ENCODE results near the gene CIART.

The CIART gene

DNA sequence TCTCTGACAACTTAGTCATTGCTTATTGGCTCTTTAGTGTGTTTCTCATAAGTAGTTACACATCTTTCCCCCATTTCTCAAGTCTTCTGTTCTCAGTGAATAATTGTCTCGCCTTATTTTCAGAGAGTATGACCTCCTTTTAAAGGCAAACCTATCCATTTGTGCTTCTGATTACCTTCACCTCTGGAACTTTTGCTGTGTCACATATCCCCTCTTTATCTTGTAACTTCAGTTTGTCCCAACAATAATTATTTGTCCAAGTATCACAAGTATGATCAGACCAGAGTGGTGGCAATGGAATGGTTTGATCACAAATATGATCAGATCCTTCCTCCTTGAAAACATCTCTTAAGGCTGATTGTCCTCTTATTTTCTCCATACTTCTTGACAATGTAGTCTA, 6.0 kb downstream of the CIART start:
- TF ChIP-seq, protein P1, sequence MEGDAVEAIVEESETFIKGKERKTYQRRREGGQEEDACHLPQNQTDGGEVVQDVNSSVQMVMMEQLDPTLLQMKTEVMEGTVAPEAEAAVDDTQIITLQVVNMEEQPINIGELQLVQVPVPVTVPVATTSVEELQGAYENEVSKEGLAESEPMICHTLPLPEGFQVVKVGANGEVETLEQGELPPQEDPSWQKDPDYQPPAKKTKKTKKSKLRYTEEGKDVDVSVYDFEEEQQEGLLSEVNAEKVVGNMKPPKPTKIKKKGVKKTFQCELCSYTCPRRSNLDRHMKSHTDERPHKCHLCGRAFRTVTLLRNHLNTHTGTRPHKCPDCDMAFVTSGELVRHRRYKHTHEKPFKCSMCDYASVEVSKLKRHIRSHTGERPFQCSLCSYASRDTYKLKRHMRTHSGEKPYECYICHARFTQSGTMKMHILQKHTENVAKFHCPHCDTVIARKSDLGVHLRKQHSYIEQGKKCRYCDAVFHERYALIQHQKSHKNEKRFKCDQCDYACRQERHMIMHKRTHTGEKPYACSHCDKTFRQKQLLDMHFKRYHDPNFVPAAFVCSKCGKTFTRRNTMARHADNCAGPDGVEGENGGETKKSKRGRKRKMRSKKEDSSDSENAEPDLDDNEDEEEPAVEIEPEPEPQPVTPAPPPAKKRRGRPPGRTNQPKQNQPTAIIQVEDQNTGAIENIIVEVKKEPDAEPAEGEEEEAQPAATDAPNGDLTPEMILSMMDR (conservative IDR thresholded peaks at IDR 0.05; ENCODE audit: low read depth): no peak
- CTCF ChIA-PET: no interaction called here
- DNase-seq (ENCODE audit: low spot score): no peak
- H3K27ac ChIP-seq: no peak overlapping the region
- POLR2A ChIA-PET (ENCODE audit: low non-redundant PET): no interaction called here

DNA sequence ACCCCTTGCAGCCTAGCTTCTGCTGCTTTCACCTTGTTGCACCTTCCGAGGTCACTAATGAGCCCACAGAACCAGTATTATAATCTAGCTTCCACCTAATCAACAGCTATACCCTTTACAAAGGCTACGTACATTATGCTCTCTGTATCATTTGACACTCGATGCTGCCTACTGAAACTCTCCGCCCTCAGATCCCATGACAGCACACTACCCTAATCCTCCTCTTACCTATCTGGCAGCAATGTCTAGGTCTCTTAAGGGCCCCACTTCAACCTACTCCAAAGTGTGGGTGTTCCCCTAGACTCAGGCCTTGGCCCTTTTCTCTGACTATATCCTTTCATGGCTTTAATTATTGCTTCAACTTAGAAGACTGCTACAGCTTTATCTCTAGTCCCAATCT, 6.5 kb downstream of the CIART start:
- H3K27ac ChIP-seq: no peak overlapping the region
- TF ChIP-seq, protein P1 (conservative IDR thresholded peaks at IDR 0.05; ENCODE audit: low read depth): no peak
- POLR2A ChIA-PET (ENCODE audit: low non-redundant PET): no interaction called here

GRCh38 chr1:150293433-150294253, 11.3 kb downstream of the CIART start, which contains the start of gene MRPS21:
Gene MRPS21, plus strand, starts transcription at chr1:150293861. Its CDS starts 506 bp downstream, at chr1:150294367.
- POLR2A ChIA-PET (ENCODE audit: low non-redundant PET): no interaction called here
- CTCF ChIA-PET: no interaction called here
- H3K27ac ChIP-seq: peak within 1 kb of the TSS; percentile 74
- peak; percentile 78 for DNase-seq (ENCODE audit: low spot score)
- TF ChIP-seq, protein P1 (conservative IDR thresholded peaks at IDR 0.05; ENCODE audit: low read depth): no peak

More for the DNA sequence above, 6.5 kb downstream of the CIART start:
- CTCF ChIA-PET: no interaction called here
- no peak for DNase-seq (ENCODE audit: low spot score)

- POLR2A ChIA-PET (ENCODE audit: low non-redundant PET): no interaction called here
- no peak for DNase-seq (ENCODE audit: low spot score)
- CTCF ChIA-PET: interaction anchor here (0.9 kb wide), 1 partner anchor 10 kb away, joined by 5 read pairs; no protein-coding TSS in a partner anchor
- TF ChIP-seq, protein P1 (conservative IDR thresholded peaks at IDR 0.05; ENCODE audit: low read depth): no peak
- H3K27ac ChIP-seq: no peak overlapping the region
Measured at GRCh38 chr1:150295476-150295875, 13.1 kb downstream of the CIART start.

DNA sequence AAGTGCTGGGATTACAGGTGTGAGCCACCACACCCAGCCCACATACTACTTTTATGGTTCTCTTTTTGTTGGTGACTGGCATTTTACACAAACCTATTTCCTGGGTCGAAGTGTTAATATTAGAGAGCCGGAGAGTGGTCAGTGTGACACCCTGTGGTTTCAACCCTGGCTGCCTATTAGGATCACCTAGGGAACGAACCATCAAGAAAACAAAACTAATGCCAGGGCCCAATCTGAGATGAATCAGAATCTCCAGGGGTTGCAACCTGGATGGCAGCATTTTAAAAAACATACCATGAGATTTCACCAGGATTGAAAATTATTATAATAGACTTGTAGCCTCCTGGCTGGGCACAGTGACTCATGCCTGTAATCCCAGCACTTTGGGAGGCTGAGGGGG, 17.4 kb downstream of the CIART start:
- POLR2A ChIA-PET (ENCODE audit: low non-redundant PET): no interaction called here
- no peak overlapping the region for H3K27ac ChIP-seq
- DNase-seq (ENCODE audit: low spot score): no peak
- CTCF ChIA-PET: no interaction called here
- TF ChIP-seq, protein P1 (conservative IDR thresholded peaks at IDR 0.05; ENCODE audit: low read depth): no peak

DNA sequence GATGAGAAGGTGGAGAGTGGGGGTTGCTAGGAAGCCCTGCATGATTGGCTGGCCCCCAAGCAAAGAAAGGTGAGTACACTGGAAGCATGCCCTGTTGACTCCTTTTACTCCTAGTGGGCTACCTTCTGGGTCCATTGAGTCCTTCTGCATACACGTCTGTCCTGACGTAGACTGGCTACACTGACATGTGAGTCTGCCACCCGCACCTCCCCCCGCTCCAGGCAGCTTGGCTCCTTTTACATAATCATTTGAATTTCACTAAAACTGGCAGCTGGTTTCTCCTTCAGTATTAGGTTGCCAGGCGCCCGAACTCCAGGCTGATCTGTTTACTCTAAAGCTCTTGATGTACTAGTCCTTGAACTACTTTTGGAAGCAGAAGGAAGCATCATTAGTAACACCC, 20.0 kb downstream of the CIART start:
- ChIA-PET CTCF (interaction anchor here (1.1 kb wide), 1 partner anchor 12 kb away, joined by 3 read pairs; no protein-coding TSS in a partner anchor), POLR2A (ENCODE audit: low non-redundant PET) (interaction anchor here (0.6 kb wide), 1 partner anchor 49 kb away, joined by 3 read pairs; no protein-coding TSS in a partner anchor)
- TF ChIP-seq, protein P1 (conservative IDR thresholded peaks at IDR 0.05; ENCODE audit: low read depth): no peak
- DNase-seq (ENCODE audit: low spot score): no peak
- H3K27ac ChIP-seq: no peak overlapping the region

Data from RWPE1 (cell line).